AG09319 (cell line): Measurements from ENCODE around the gene APCDD1.

Experiments used
- DNase-seq: peaks from one replicate; pipeline ENCODE4 v3.0.0-alpha.2; 2010; ENCODE audit warnings: low read depth; ENCODE audit errors: extremely low read depth
- CTCF ChIP-seq: IDR thresholded peaks from 2 replicates; pipeline ENCODE4 v1.5.1; 2011; ENCODE audit warnings: low read depth, mild to moderate bottlenecking, inconsistent platforms, low read length, moderate library complexity

Gene APCDD1

GRCh38 chr18:10474309-10474708 is 19.9 kb downstream of the APCDD1 start:
- no peak for TF ChIP-seq CTCF
- DNase-seq, result no peak

- no peak for DNase-seq
- TF ChIP-seq CTCF, result no peak
Measured at GRCh38 chr18:10475276-10475653, 20.8 kb downstream of the APCDD1 start.

GRCh38 chr18:10475654-10476291 is 21.3 kb downstream of the APCDD1 start:
- DNase-seq, result no peak
- no peak for TF ChIP-seq CTCF

GRCh38 chr18:10476338-10476791 is 21.9 kb downstream of the APCDD1 start:
- no peak for TF ChIP-seq CTCF
- peak; percentile 82 for DNase-seq

- no peak for TF ChIP-seq CTCF
- no peak for DNase-seq
Measured at GRCh38 chr18:10477121-10477862, 22.9 kb downstream of the APCDD1 start.

- no peak for DNase-seq
- no peak for TF ChIP-seq CTCF
Measured at GRCh38 chr18:10477863-10478260, 23.4 kb downstream of the APCDD1 start.

GRCh38 chr18:10481831-10482230 is 27.4 kb downstream of the APCDD1 start:
- TF ChIP-seq CTCF, result no peak

More at GRCh38 chr18:10481831-10482230, 27.4 kb downstream of the APCDD1 start:
- DNase-seq, result no peak
